HepG2 (cell line): ENCODE data around the gene PLPPR2. TPM values are rescaled to one million over a fixed set of nuclear protein-coding genes. Genes with fewer than 3 reads are reported as not detected.

Source experiments
- ATAC-seq: fragments of 200-7000 bp; cut with Tn5 transposase; 3 replicates; pipeline ENCODE4 v1.9.1; 2020; ENCODE audit warnings: mild to moderate bottlenecking, moderate library complexity
- BruUV-seq: library from RNA; stranded (reverse); fragments of 400-500 nt; replicated peaks from 2 replicates; lab custom pipeline; 2021; lab: Mats Ljungman, UMichigan
- CTCF ChIA-PET: fragments of 300-600 bp; formaldehyde crosslinking; extraction: SDS; loops from one replicate; lab custom pipeline; 2021; ENCODE audit warnings: low total read pairs, inconsistent platforms, low intra/inter-chr PET ratio; lab: Yijun Ruan, JAX
- POLR2A ChIA-PET: fragments of 350-600 bp; sonication (Branson Sonifier 250); formaldehyde crosslinking; loops from one replicate; lab custom pipeline; 2020; ENCODE audit warnings: antibody characterized with exemption, inconsistent platforms; lab: Yijun Ruan, JAX
- DNase-seq: peaks from one replicate; pipeline ENCODE4 v3.0.0-alpha.2; 2015; ENCODE audit warnings: low spot score
- FAIRE-seq: peaks from 3 replicates; lab custom pipeline; 2011; peaks lifted over from hg19 to GRCh38; lab: Jason Lieb, UNC
- H2AFZ ChIP-seq: one replicate; pipeline ENCODE4 v1.6.1; 2011; ENCODE audit warnings: low read length, inconsistent platforms
- H3K27ac ChIP-seq: fragments of 300-600 bp; 3 replicates; pipeline ENCODE4 v1.8.0; 2011; ENCODE audit warnings: mixed run types, mild to moderate bottlenecking, mixed read lengths, low read length, inconsistent platforms; ENCODE audit not compliant: insufficient read depth; ENCODE audit errors: extremely low read length
- H3K27me3 ChIP-seq, 2 experiments: fragments of 200-600 bp in 1 of 2; 2 replicates in 1 of 2; 3 replicates in 1 of 2; pipeline versions ENCODE4 v1.6.0 to v1.8.0; 2011; ENCODE audit warnings: low read length in 2 of 2, mild to moderate bottlenecking in 2 of 2, moderate library complexity in 2 of 2, inconsistent platforms in 1 of 2; ENCODE audit not compliant: insufficient read depth in 2 of 2, control insufficient read depth in 1 of 2
- H3K36me3 ChIP-seq, 2 experiments: fragments of 200-600 bp in 1 of 2; replicated peaks in 1 of 2; 2 replicates in 1 of 2; 3 replicates in 1 of 2; pipeline versions ENCODE4 v1.5.1 to v1.8.0; 2011; ENCODE audit warnings: low read length in 2 of 2, inconsistent platforms in 1 of 2; ENCODE audit not compliant: insufficient read depth in 2 of 2, control insufficient read depth in 1 of 2
- H3K4me1 ChIP-seq: 2 replicates; pipeline ENCODE4 v1.5.1; 2012; ENCODE audit warnings: low read length, inconsistent platforms; ENCODE audit not compliant: insufficient read depth
- H3K4me2 ChIP-seq: 2 replicates; pipeline ENCODE4 v1.6.0; 2011; ENCODE audit warnings: low read depth, low read length, inconsistent platforms
- H3K4me3 ChIP-seq, 3 experiments: fragments of 200-600 bp in 1 of 3; sonication (generic), shearing (Covaris generic) in 1 of 3; replicated peaks in 1 of 3; 2 replicates each; pipeline ENCODE4 v1.5.1; 2011 to 2016; ENCODE audit warnings: low read length in 3 of 3, inconsistent platforms in 2 of 3, low read depth in 2 of 3, mild to moderate bottlenecking in 2 of 3, control low read depth in 1 of 3, mixed read lengths in 1 of 3; ENCODE audit not compliant: insufficient read depth in 1 of 3
- H3K79me2 ChIP-seq: one replicate; pipeline ENCODE4 v1.6.1; 2011; ENCODE audit warnings: low read length, inconsistent platforms; ENCODE audit not compliant: insufficient read depth
- H3K9ac ChIP-seq: 2 replicates; pipeline ENCODE4 v1.6.0; 2011; ENCODE audit warnings: mild to moderate bottlenecking, low read depth, low read length, inconsistent platforms; ENCODE audit not compliant: insufficient read depth
- H3K9me3 ChIP-seq: 2 replicates; pipeline ENCODE4 v1.5.1; 2012; ENCODE audit warnings: mild to moderate bottlenecking, low read length
- H4K20me1 ChIP-seq: 2 replicates; pipeline ENCODE4 v1.6.0; 2011; ENCODE audit warnings: inconsistent platforms, mild to moderate bottlenecking, low read length, moderate library complexity; ENCODE audit not compliant: insufficient read depth
- FOXO1 ChIP-seq: sonication (generic); formaldehyde crosslinking; IDR thresholded peaks from 2 replicates; pipeline ENCODE4 v1.4.0; 2020; ENCODE audit warnings: missing genetic modification reagents
- IRF1 ChIP-seq: sonication (generic); formaldehyde crosslinking; IDR thresholded peaks from 2 replicates; pipeline ENCODE4 v1.4.0; 2020; ENCODE audit warnings: low read depth, mild to moderate bottlenecking, missing genetic modification reagents
- JUND ChIP-seq: sonication (generic); formaldehyde crosslinking; IDR thresholded peaks from 2 replicates; pipeline ENCODE4 v1.8.0; 2022; ENCODE audit warnings: mild to moderate bottlenecking, missing genetic modification reagents
- KAT8 ChIP-seq: IDR thresholded peaks from 2 replicates; pipeline ENCODE4 v1.6.1; 2016; ENCODE audit warnings: missing genetic modification reagents, missing compliant biosample characterization
- MED13 ChIP-seq: sonication (generic); formaldehyde crosslinking; IDR thresholded peaks from 2 replicates; pipeline ENCODE4 v1.5.0; 2020; ENCODE audit warnings: missing genetic modification reagents
- NR2F2 ChIP-seq: IDR thresholded peaks from 2 replicates; pipeline ENCODE4 v1.6.1; 2012; ENCODE audit warnings: low read depth, inconsistent platforms, borderline replicate concordance
- SIN3A ChIP-seq: IDR thresholded peaks from 2 replicates; pipeline ENCODE4 v1.6.1; 2011; ENCODE audit warnings: low read depth, mild to moderate bottlenecking, control low read depth, low read length, borderline replicate concordance
- SP140L ChIP-seq: sonication (generic); formaldehyde crosslinking; IDR thresholded peaks from 2 replicates; pipeline ENCODE4 v1.4.0; 2020; ENCODE audit warnings: missing genetic modification reagents, borderline replicate concordance
- SUZ12 ChIP-seq: fragments of 150-350 bp; IDR thresholded peaks from 2 replicates; pipeline ENCODE4 v1.6.1; 2014; ENCODE audit warnings: low read depth, low read length
- THAP7 ChIP-seq: sonication (generic); formaldehyde crosslinking; IDR thresholded peaks from 2 replicates; pipeline ENCODE4 v1.8.1; 2023; ENCODE audit warnings: mild to moderate bottlenecking, missing genetic modification reagents
- ZBTB25 ChIP-seq: IDR thresholded peaks from 2 replicates; pipeline ENCODE4 v1.6.1; 2018; ENCODE audit warnings: missing genetic modification reagents
- ZFP82 ChIP-seq: sonication (generic); formaldehyde crosslinking; IDR thresholded peaks from 2 replicates; pipeline ENCODE4 v1.5.1; 2020; ENCODE audit warnings: mild to moderate bottlenecking, missing genetic modification reagents, borderline replicate concordance
- ZNF256 ChIP-seq: sonication (generic); formaldehyde crosslinking; conservative IDR thresholded peaks from 2 replicates; pipeline ENCODE4 v1.4.0; 2020; ENCODE audit warnings: missing genetic modification reagents
- ZNF496 ChIP-seq: sonication (generic); formaldehyde crosslinking; IDR thresholded peaks from 2 replicates; pipeline ENCODE4 v1.8.1; 2023; ENCODE audit warnings: mild to moderate bottlenecking, moderate library complexity, missing genetic modification reagents; ENCODE audit not compliant: insufficient replicate concordance
- ZNF619 ChIP-seq: sonication (generic); formaldehyde crosslinking; IDR thresholded peaks from 2 replicates; pipeline ENCODE4 v1.4.0; 2020; ENCODE audit warnings: mild to moderate bottlenecking, missing genetic modification reagents
- WGBS: methylation state at CpG from one replicate; pipeline ENCODE4 v1.1.6; 2017; ENCODE audit warnings: low lambda C conversion rate; 5-methylcytosine and 5-hydroxymethylcytosine counted together
- in situ Hi-C: cut with HindIII; loops from 2 replicates; pipeline ENCODE4 v1.10.0; 2017; ENCODE audit warnings: low pct_unique_long_range_greater_than_20kb; ENCODE audit not compliant: extremely low pct_ligation_motif_present
- intact Hi-C: fragments of 100-400 bp; cut with micrococcal nuclease; formaldehyde crosslinking; loops from one replicate; pipeline ENCODE4 v1.10.0; 2022; ENCODE audit not compliant: unreplicated experiment
- polyA plus RNA-seq, 8 experiments: library from polyadenylated mRNA; depleted of rRNA in 3 of 8; stranded (reverse) in 7 of 8; unstranded in 1 of 8; fragments of >200 nt; fragmentation: Illumina TruSeq in 4 of 8; extraction: Trizol in 4 of 8; gene quantifications; 2 replicates each; pipeline versions ENCODE4 v1.2.1 to v1.2.3, GENCODE V29; 2011 to 2016; ENCODE audit warnings: low read depth in 4 of 8, missing spikeins in 1 of 8, mixed read lengths in 1 of 8; ENCODE audit not compliant: insufficient read depth in 1 of 8
- total RNA-seq, 5 experiments: library from RNA; depleted of rRNA; stranded (reverse); fragments of >200 nt; fragmentation: Illumina TruSeq; extraction: Trizol; gene quantifications; 2 replicates each; pipeline ENCODE4 v1.2.3, GENCODE V29; 2016; ENCODE audit warnings: low read depth in 1 of 5
- TF ChIP-seq, protein P1 (sequence below): sonication (generic); formaldehyde crosslinking; IDR thresholded peaks from 2 replicates; pipeline ENCODE4 v1.5.1; 2020; ENCODE audit warnings: mild to moderate bottlenecking, missing genetic modification reagents, moderate library complexity
- TF ChIP-seq, protein P2 (sequence below): IDR thresholded peaks from 2 replicates; pipeline ENCODE4 v1.6.1; 2016; ENCODE audit warnings: missing compliant biosample characterization, missing genetic modification reagents, borderline replicate concordance

PLPPR2 gene
- total and polyA plus RNA-seq, 2 of the 13 experiments (the other 11 are each of a cell fraction or from before 2014, with no cell fraction given) = 1.5 to 2.1 TPM

GRCh38 chr19:11330127-11330526, 25.1 kb upstream of the PLPPR2 start:
- POLR2A ChIA-PET = no interaction called here
- ATAC-seq = no peak
- WGBS = 94% methylated on average over 4 of the region's 4 CpGs

DNA sequence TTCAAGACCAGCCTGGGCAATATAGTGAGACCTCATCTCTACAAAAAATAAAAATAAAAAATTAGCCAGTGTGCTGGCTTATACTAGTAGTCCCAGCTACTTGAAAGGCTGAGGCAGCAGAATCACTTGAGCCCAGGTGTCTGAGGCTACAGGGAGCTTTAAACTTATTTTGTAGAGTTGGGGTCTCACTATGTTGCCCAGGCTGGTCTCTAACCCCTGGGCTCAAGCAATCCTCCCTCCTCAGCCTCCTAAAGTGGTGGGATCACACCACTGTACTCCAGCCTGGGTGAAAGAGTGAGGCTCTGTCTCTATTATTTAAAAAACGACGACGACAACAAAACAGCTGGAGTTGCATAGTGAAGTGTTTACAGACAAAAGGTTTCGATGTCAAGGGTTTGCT, 23.7 kb upstream of the PLPPR2 start:
- no peaks in the 10 kb centered on the region for H3K4me1 ChIP-seq
- no TSS peak for BruUV-seq
- no peak overlapping the region for H3K27ac ChIP-seq
- intact Hi-C loops (no loop called here), in situ Hi-C loops (no loop called here)
- no peaks in the 10 kb centered on the region for H3K79me2 ChIP-seq
- H2AFZ ChIP-seq = no peak overlapping the region
- no peaks in the 10 kb centered on the region for H4K20me1 ChIP-seq
- ChIA-PET POLR2A (no interaction called here), CTCF (no interaction called here)
- H3K27me3 ChIP-seq = no peaks in the 10 kb centered on the region
- ATAC-seq (no peak), DNase-seq (no peak), FAIRE-seq (no peak)
- H3K4me3 ChIP-seq = no peak overlapping the region
- H3K9me3 ChIP-seq = no peaks in the 10 kb centered on the region
- H3K36me3 ChIP-seq = peaks cover 0 to 2% of the 10 kb centered on the region in 2 experiments; a peak in 1 of 5 replicates
- no peak overlapping the region for H3K4me2 ChIP-seq
- H3K9ac ChIP-seq = no peak overlapping the region
- WGBS = 95% methylated on average over 4 of the region's 4 CpGs
- TF ChIP-seq MED13 (CRISPR knock-in tag) (no peak), KAT8 (no peak), ZBTB25 (CRISPR knock-in tag) (no peak), FOXO1 (CRISPR knock-in tag) (no peak), IRF1 (CRISPR knock-in tag) (no peak), SUZ12 (no peak)
- TF ChIP-seq, protein P1, sequence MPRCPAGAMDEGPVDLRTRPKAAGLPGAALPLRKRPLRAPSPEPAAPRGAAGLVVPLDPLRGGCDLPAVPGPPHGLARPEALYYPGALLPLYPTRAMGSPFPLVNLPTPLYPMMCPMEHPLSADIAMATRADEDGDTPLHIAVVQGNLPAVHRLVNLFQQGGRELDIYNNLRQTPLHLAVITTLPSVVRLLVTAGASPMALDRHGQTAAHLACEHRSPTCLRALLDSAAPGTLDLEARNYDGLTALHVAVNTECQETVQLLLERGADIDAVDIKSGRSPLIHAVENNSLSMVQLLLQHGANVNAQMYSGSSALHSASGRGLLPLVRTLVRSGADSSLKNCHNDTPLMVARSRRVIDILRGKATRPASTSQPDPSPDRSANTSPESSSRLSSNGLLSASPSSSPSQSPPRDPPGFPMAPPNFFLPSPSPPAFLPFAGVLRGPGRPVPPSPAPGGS (CRISPR knock-in tag) = no peak

More at GRCh38 chr19:11330127-11330526, 25.1 kb upstream of the PLPPR2 start:
- DNase-seq (no peak), FAIRE-seq (no peak)
- H3K4me2 ChIP-seq = no peak overlapping the region
- peaks cover 0 to under 1% of the 10 kb centered on the region in 2 experiments; a peak in 1 of 5 replicates for H3K36me3 ChIP-seq
- H3K4me3 ChIP-seq = no peak overlapping the region
- H3K27ac ChIP-seq = no peak overlapping the region
- BruUV-seq = no TSS peak
- H3K79me2 ChIP-seq = no peaks in the 10 kb centered on the region
- TF ChIP-seq SP140L = no peak
- TF ChIP-seq, protein P2, sequence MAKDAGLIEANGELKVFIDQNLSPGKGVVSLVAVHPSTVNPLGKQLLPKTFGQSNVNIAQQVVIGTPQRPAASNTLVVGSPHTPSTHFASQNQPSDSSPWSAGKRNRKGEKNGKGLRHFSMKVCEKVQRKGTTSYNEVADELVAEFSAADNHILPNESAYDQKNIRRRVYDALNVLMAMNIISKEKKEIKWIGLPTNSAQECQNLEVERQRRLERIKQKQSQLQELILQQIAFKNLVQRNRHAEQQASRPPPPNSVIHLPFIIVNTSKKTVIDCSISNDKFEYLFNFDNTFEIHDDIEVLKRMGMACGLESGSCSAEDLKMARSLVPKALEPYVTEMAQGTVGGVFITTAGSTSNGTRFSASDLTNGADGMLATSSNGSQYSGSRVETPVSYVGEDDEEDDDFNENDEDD (CRISPR knock-in tag) = no peak
- no peak for TF ChIP-seq JUND (CRISPR knock-in tag)
- no peak for TF ChIP-seq SIN3A
- TF ChIP-seq NR2F2 = no peak
- no peak for TF ChIP-seq ZNF619 (CRISPR knock-in tag)
- TF ChIP-seq THAP7 (CRISPR knock-in tag) = no peak
- TF ChIP-seq ZNF256 = no peak
- no peak for TF ChIP-seq ZNF496 (CRISPR knock-in tag)
- TF ChIP-seq ZFP82 (CRISPR knock-in tag) = no peak
- no peaks in the 10 kb centered on the region for H4K20me1 ChIP-seq
- no peaks in the 10 kb centered on the region for H3K9me3 ChIP-seq
- H3K9ac ChIP-seq = no peak overlapping the region
- CTCF ChIA-PET = no interaction called here
- H3K27me3 ChIP-seq = no peaks in the 10 kb centered on the region
- no peak overlapping the region for H2AFZ ChIP-seq
- intact Hi-C loops (no loop called here), in situ Hi-C loops (no loop called here)
- no peaks in the 10 kb centered on the region for H3K4me1 ChIP-seq
